ENCODE data around the gene ARL13B. TPM values are rescaled to one million over a fixed set of nuclear protein-coding genes. Genes with fewer than 3 reads are reported as not detected.
A peak's percentile ranks its signal among the peaks of the same experiment; 100 is the strongest.

Gene ARL13B
- total and polyA plus RNA-seq, 10 of the 15 experiments (the other 5 are each of a cell fraction or from before 2014, with no cell fraction given) = 3.0 to 10.4 (median 7.9) TPM

DNA sequence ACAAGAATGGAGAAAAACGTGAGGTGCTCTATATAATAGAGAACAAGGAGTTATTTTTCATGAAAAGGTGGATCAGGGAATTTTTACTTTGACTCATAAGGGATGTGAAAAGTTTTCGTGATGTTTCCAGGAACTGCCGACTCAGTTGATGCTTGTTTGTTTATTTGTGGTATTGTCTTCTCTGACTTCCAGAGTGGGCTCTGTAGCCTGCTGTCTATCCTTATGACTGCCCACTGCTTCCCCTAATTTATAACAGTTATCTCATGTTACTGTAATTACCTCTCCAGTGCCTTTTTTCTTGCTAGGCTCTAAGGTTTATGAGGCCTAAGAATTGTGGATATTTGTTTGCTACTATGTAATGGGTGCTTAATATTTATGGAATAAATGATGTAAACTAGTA is 12.3 kb downstream of the ARL13B start:
- RAD21 ChIA-PET (ENCODE audit: unreplicated experiment) = no interaction called here
- Histone ChIP-seq H3K4me2 (ENCODE audit: control insufficient read depth, insufficient read depth) (no peak overlapping the region), H3K4me1 (ENCODE audit: control insufficient read depth, insufficient read depth, low read length) (no peaks in the 10 kb centered on the region), H3K27me3 (replicated peaks in 1 of 2; ENCODE audit: control insufficient read depth in 2 of 2, insufficient read depth in 2 of 2, low read length in 1 of 2) (no peaks in the 10 kb centered on the region), H3K36me3 (ENCODE audit: control insufficient read depth in 2 of 2, insufficient read depth in 2 of 2, low read length in 1 of 2) (no peaks in the 10 kb centered on the region; a peak in 1 of 4 replicates), H3K9me3 (replicated peaks; ENCODE audit: control insufficient read depth, insufficient read depth, low read length) (no peaks in the 10 kb centered on the region), H3K9ac (ENCODE audit: control insufficient read depth, insufficient read depth, low read length) (no peak overlapping the region), H4K20me1 (ENCODE audit: control insufficient read depth, insufficient read depth) (no peaks in the 10 kb centered on the region), H3K79me2 (ENCODE audit: control insufficient read depth, insufficient read depth, low read length) (no peaks in the 10 kb centered on the region), H3K4me3 (no peak overlapping the region), H2AFZ (ENCODE audit: control insufficient read depth, low read depth, low read length) (no peak overlapping the region), H3K27ac (ENCODE audit: control insufficient read depth, insufficient read depth) (no peak overlapping the region)
- DNase-seq (ENCODE audit: low read depth, low spot score) (no peak), ATAC-seq (no peak), FAIRE-seq (peak; percentile 59)
- POLR2A ChIA-PET = no interaction called here
- SMC1A ChIA-PET (ENCODE audit: uncharacterized antibody, unreplicated experiment) = interaction anchor here (1.5 to 1.6 kb wide), 2 partner anchors 11 to 110 kb away, joined by 3 to 7 read pairs; no protein-coding TSS in a partner anchor
- no TSS peak for BruUV-seq (replicated peaks)
- TF ChIP-seq CEBPB (IDR thresholded peaks at IDR 0.05; ENCODE audit: borderline replicate concordance in 1 of 2, low read depth in 2 of 2, low read length in 2 of 2) (no peak), MTA3 (IDR thresholded peaks at IDR 0.05; ENCODE audit: borderline replicate concordance, low read length) (no peak), HCFC1 (IDR thresholded peaks at IDR 0.05; ENCODE audit: low read length) (no peak), BRCA1 (IDR thresholded peaks at IDR 0.05; ENCODE audit: low read depth, low read length) (no peak), ZNF217 (IDR thresholded peaks at IDR 0.05) (no peak), CBX5 (IDR thresholded peaks at IDR 0.05; ENCODE audit: low read depth) (no peak), JUNB (IDR thresholded peaks at IDR 0.05) (no peak), RAD51 (IDR thresholded peaks at IDR 0.05) (no peak), YBX1 (IDR thresholded peaks at IDR 0.05) (no peak), EZH2 (IDR thresholded peaks at IDR 0.05; ENCODE audit: borderline replicate concordance, control insufficient read depth, low read depth, low read length) (no peak), STAT3 (IDR thresholded peaks at IDR 0.05; ENCODE audit: low read depth, low read length) (no peak), GABPA (IDR thresholded peaks at IDR 0.05; ENCODE audit: low read depth) (no peak)
- TF ChIP-seq, protein P1, sequence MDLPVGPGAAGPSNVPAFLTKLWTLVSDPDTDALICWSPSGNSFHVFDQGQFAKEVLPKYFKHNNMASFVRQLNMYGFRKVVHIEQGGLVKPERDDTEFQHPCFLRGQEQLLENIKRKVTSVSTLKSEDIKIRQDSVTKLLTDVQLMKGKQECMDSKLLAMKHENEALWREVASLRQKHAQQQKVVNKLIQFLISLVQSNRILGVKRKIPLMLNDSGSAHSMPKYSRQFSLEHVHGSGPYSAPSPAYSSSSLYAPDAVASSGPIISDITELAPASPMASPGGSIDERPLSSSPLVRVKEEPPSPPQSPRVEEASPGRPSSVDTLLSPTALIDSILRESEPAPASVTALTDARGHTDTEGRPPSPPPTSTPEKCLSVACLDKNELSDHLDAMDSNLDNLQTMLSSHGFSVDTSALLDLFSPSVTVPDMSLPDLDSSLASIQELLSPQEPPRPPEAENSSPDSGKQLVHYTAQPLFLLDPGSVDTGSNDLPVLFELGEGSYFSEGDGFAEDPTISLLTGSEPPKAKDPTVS (IDR thresholded peaks at IDR 0.05; ENCODE audit: low read depth, low read length) = no peak
- TF ChIP-seq, protein P2, sequence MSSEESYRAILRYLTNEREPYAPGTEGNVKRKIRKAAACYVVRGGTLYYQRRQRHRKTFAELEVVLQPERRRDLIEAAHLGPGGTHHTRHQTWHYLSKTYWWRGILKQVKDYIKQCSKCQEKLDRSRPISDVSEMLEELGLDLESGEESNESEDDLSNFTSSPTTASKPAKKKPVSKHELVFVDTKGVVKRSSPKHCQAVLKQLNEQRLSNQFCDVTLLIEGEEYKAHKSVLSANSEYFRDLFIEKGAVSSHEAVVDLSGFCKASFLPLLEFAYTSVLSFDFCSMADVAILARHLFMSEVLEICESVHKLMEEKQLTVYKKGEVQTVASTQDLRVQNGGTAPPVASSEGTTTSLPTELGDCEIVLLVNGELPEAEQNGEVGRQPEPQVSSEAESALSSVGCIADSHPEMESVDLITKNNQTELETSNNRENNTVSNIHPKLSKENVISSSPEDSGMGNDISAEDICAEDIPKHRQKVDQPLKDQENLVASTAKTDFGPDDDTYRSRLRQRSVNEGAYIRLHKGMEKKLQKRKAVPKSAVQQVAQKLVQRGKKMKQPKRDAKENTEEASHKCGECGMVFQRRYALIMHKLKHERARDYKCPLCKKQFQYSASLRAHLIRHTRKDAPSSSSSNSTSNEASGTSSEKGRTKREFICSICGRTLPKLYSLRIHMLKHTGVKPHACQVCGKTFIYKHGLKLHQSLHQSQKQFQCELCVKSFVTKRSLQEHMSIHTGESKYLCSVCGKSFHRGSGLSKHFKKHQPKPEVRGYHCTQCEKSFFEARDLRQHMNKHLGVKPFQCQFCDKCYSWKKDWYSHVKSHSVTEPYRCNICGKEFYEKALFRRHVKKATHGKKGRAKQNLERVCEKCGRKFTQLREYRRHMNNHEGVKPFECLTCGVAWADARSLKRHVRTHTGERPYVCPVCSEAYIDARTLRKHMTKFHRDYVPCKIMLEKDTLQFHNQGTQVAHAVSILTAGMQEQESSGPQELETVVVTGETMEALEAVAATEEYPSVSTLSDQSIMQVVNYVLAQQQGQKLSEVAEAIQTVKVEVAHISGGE (CRISPR knock-in tag; IDR thresholded peaks at IDR 0.05) = no peak
- TF ChIP-seq, protein P3, sequence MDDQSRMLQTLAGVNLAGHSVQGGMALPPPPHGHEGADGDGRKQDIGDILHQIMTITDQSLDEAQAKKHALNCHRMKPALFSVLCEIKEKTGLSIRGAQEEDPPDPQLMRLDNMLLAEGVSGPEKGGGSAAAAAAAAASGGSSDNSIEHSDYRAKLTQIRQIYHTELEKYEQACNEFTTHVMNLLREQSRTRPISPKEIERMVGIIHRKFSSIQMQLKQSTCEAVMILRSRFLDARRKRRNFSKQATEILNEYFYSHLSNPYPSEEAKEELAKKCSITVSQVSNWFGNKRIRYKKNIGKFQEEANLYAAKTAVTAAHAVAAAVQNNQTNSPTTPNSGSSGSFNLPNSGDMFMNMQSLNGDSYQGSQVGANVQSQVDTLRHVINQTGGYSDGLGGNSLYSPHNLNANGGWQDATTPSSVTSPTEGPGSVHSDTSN (IDR thresholded peaks at IDR 0.05; ENCODE audit: insufficient replicate concordance, low read depth, low read length) = no peak
- TF ChIP-seq, protein P4, sequence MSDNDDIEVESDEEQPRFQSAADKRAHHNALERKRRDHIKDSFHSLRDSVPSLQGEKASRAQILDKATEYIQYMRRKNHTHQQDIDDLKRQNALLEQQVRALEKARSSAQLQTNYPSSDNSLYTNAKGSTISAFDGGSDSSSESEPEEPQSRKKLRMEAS (IDR thresholded peaks at IDR 0.05; ENCODE audit: low read depth, low read length) = no peak
- in situ Hi-C loops (cut with MboI) = no loop called here
- 64% methylated on average over 3 of the region's 3 CpGs for whole genome bisulfite sequencing (ENCODE audit: insufficient coverage, insufficient replicate concordance, low lambda C conversion rate, missing lambda C conversion rate)
- intact Hi-C loops (cut with micrococcal nuclease; ENCODE audit: unreplicated experiment) = no loop called here
- CTCF ChIA-PET = interaction anchor here (1.0 to 1.2 kb wide), 2 partner anchors 11 to 13 kb away, joined by 3 read pairs; no protein-coding TSS in a partner anchor
